B cell (primary cell): Measurements from ENCODE around the gene ATP6V0E1. TPM values are rescaled to one million over a fixed set of nuclear protein-coding genes. Genes with fewer than 3 reads are reported as not detected.

Experiments used
- ATAC-seq: fragments of 200-7000 bp; cut with Tn5 transposase; one replicate; pipeline ENCODE4 v1.10.0; 2021; ENCODE audit warnings: low read depth, mild to moderate bottlenecking, moderate number of reproducible peaks, moderate library complexity
- CTCF ChIA-PET: fragments of 350-600 bp; sonication (Branson Sonifier 250); formaldehyde crosslinking; loops from one replicate; lab custom pipeline; 2021; ENCODE audit warnings: antibody characterized with exemption, inconsistent platforms; lab: Charles Lee
- POLR2A ChIA-PET: fragments of 350-600 bp; sonication (Branson Sonifier 250); formaldehyde crosslinking; loops from one replicate; lab custom pipeline; 2021; ENCODE audit warnings: antibody characterized with exemption; lab: Charles Lee
- DNase-seq: peaks from one replicate; pipeline ENCODE4 v3.0.0; 2013
- H2AFZ ChIP-seq: 2 replicates; pipeline ENCODE4 v1.6.1; 2012; ENCODE audit warnings: mild to moderate bottlenecking, low read depth, low read length; ENCODE audit not compliant: insufficient read depth, poor library complexity, severe bottlenecking
- H3K27ac ChIP-seq, 2 donors: 1 replicate in 1 of 2; 2 replicates in 1 of 2; pipeline ENCODE4 v1.5.1; 2012 to 2013; ENCODE audit warnings: low read length in 2 of 2, mild to moderate bottlenecking in 2 of 2, moderate library complexity in 1 of 2
- H3K27me3 ChIP-seq, 4 experiments: fragments of 200-600 bp in 1 of 4; sonication (generic) in 1 of 4; replicated peaks in 1 of 4; 1 replicate in 2 of 4; 2 replicates in 2 of 4; pipeline versions ENCODE4 v1.6.1 to v1.7.0; 2013 to 2016; ENCODE audit warnings: low read length in 3 of 4, mild to moderate bottlenecking in 2 of 4, mixed read lengths in 1 of 4, moderate library complexity in 1 of 4; ENCODE audit not compliant: insufficient read depth in 4 of 4, control insufficient read depth in 3 of 4; ENCODE audit errors: control extremely low read depth in 1 of 4
- H3K36me3 ChIP-seq, 2 experiments: replicated peaks in 1 of 2; 1 replicate in 1 of 2; 2 replicates in 1 of 2; pipeline versions ENCODE4 v1.6.1 to v1.7.1; 2013; ENCODE audit warnings: low read length in 1 of 2; ENCODE audit not compliant: insufficient read depth in 2 of 2, control insufficient read depth in 1 of 2; ENCODE audit errors: control extremely low read depth in 1 of 2, extremely low read depth in 1 of 2
- H3K4me1 ChIP-seq, 2 donors: fragments of 200-600 bp in 1 of 2; sonication (generic) in 1 of 2; 1 replicate in 1 of 2; 2 replicates in 1 of 2; pipeline versions ENCODE4 v1.5.1 to v1.6.1; 2013 to 2017; ENCODE audit warnings: low read length in 2 of 2; ENCODE audit not compliant: control insufficient read depth in 2 of 2, insufficient read depth in 2 of 2
- H3K4me2 ChIP-seq: replicated peaks from 2 replicates; pipeline ENCODE3; 2012; ENCODE audit warnings: mild to moderate bottlenecking, low read depth, low read length; ENCODE audit not compliant: poor library complexity, severe bottlenecking
- H3K4me3 ChIP-seq, 5 experiments: fragments of 200-600 bp in 1 of 5; sonication (generic) in 1 of 5; 1 replicate in 3 of 5; 2 replicates in 2 of 5; pipeline versions ENCODE4 v1.5.1 to v1.7.0; 2011 to 2016; ENCODE audit warnings: low read length in 4 of 5, mild to moderate bottlenecking in 4 of 5, low read depth in 2 of 5, control low read depth in 1 of 5, moderate library complexity in 1 of 5; ENCODE audit not compliant: insufficient read depth in 1 of 5; ENCODE audit errors: control extremely low read depth in 1 of 5, extremely low read depth in 1 of 5
- H3K79me2 ChIP-seq: fragments of 200-600 bp; sonication (generic); one replicate; pipeline ENCODE4 v1.6.0; 2016; ENCODE audit warnings: low read length; ENCODE audit not compliant: control insufficient read depth, insufficient read depth
- H3K9ac ChIP-seq: fragments of 200-600 bp; sonication (generic); 2 replicates; pipeline ENCODE4 v1.6.1; 2017; ENCODE audit warnings: mild to moderate bottlenecking, low read length, moderate library complexity
- H3K9me3 ChIP-seq, 3 donors: one replicate each; pipeline versions ENCODE4 v1.6.1 to v1.7.1; 2013; ENCODE audit warnings: low read length in 2 of 3; ENCODE audit not compliant: control insufficient read depth in 2 of 3, insufficient read depth in 1 of 3; ENCODE audit errors: control extremely low read depth in 1 of 3
- H4K20me1 ChIP-seq: 2 replicates; pipeline ENCODE4 v1.6.0; 2012; ENCODE audit warnings: mild to moderate bottlenecking, low read length; ENCODE audit not compliant: insufficient read depth, control insufficient read depth, poor library complexity, severe bottlenecking
- H3K27ac Mint-ChIP-seq: one replicate; pipeline ENCODE4 v1.8.0; 2021; ENCODE audit warnings: mixed read lengths
- H3K27me3 Mint-ChIP-seq: one replicate; pipeline ENCODE4 v1.8.0; 2021; ENCODE audit warnings: mixed read lengths
- H3K4me1 Mint-ChIP-seq: one replicate; pipeline ENCODE4 v1.8.0; 2021; ENCODE audit warnings: mixed read lengths
- H3K4me3 Mint-ChIP-seq: one replicate; pipeline ENCODE4 v1.8.0; 2021; ENCODE audit warnings: mixed read lengths
- H3K9me3 Mint-ChIP-seq: one replicate; pipeline ENCODE4 v1.8.0; 2022; ENCODE audit warnings: mixed read lengths; ENCODE audit not compliant: insufficient read depth
- CTCF ChIP-seq: fragments of 200-600 bp; IDR thresholded peaks from one replicate; pipeline ENCODE4 v1.8.0; 2022; ENCODE audit warnings: antibody characterized with exemption, mild to moderate bottlenecking
- EZH2 ChIP-seq: IDR thresholded peaks from 2 replicates; pipeline ENCODE4 v1.6.1; 2012; ENCODE audit warnings: borderline replicate concordance, low read depth, mild to moderate bottlenecking, moderate library complexity, low read length; ENCODE audit not compliant: insufficient read depth, poor library complexity, severe bottlenecking
- WGBS: methylation state at CpG from one replicate; pipeline ENCODE4 v1.1.5; 2013; ENCODE audit warnings: missing lambda C conversion rate; ENCODE audit not compliant: insufficient coverage; 5-methylcytosine and 5-hydroxymethylcytosine counted together
- intact Hi-C: fragments of 100-400 bp; cut with micrococcal nuclease; formaldehyde crosslinking; loops from one replicate; pipeline ENCODE4 v1.10.0; 2022
- polyA plus RNA-seq: library from polyadenylated mRNA; depleted of rRNA; stranded (reverse); fragments of >200 nt; gene quantifications from 2 replicates; pipeline ENCODE4 v1.2.3, GENCODE V29; 2012
- total RNA-seq, 2 donors: library from RNA; stranded (reverse); fragments of 120-200 nt in 1 of 2; gene quantifications; 1 replicate in 1 of 2; 2 replicates in 1 of 2; pipeline versions ENCODE4 v1.2.3 to v1.2.4, GENCODE V29; 2013 to 2022

The ATP6V0E1 gene
- total and polyA plus RNA-seq, 2 donors (not counting 1 experiment from before 2014, with no cell fraction given): 93.8 to 127 TPM

GRCh38 chr5:173035904-173036707, 52.5 kb downstream of the ATP6V0E1 start:
- H3K4me1 ChIP-seq: peaks cover 27 to 35% of the 10 kb centered on the region in 2 donors
- H3K4me3 ChIP-seq: peak overlapping the region in 4 of 5 experiments; percentile 38 to 75 (median 57)
- no peaks in the 10 kb centered on the region for H3K27me3 ChIP-seq
- no peaks in the 10 kb centered on the region for H3K9me3 ChIP-seq
- peak overlapping the region; percentile 77 to 81 for H3K27ac ChIP-seq
- H4K20me1 ChIP-seq: no peaks in the 10 kb centered on the region
- peak overlapping the region; percentile 71 for H3K9ac ChIP-seq
- H3K27ac Mint-ChIP-seq: peak overlapping the region; percentile 93
- peak overlapping the region; percentile 84 for H3K4me2 ChIP-seq
- H3K9me3 Mint-ChIP-seq: no peaks in the 10 kb centered on the region
- peak; percentile 48 for DNase-seq
- H3K79me2 ChIP-seq: peaks cover 31% of the 10 kb centered on the region
- CTCF ChIA-PET: interaction anchor here (1.0 to 1.4 kb wide), 4 partner anchors 21 to 321 kb away, joined by 3 to 6 read pairs (median 4); partner anchors contain the start of gene DUSP1
- peak overlapping the region; percentile 56 for H2AFZ ChIP-seq
- H3K4me1 Mint-ChIP-seq: peaks cover 57% of the 10 kb centered on the region
- intact Hi-C loops: loop anchor here (1.0 to 5.0 kb wide), 2 partner anchors 20 to 54 kb away; partner anchors contain the start of genes ATP6V0E1 and CREBRF
- TF ChIP-seq CTCF (no peak), EZH2 (no peak)
- peak overlapping the region; percentile 93 for H3K4me3 Mint-ChIP-seq
- no peaks in the 10 kb centered on the region for H3K36me3 ChIP-seq
- WGBS: 52% methylated on average over 11 of the region's 24 CpGs
- POLR2A ChIA-PET: interaction anchor here (2.1 to 2.3 kb wide), 2 partner anchors 22 to 52 kb away, joined by 8 to 11 read pairs; partner anchors contain the start of gene ATP6V0E1
- no peaks in the 10 kb centered on the region for H3K27me3 Mint-ChIP-seq
- ATAC-seq: peak; percentile 8

- ATAC-seq (no peak), DNase-seq (no peak)
- Histone ChIP-seq H3K4me1 (peaks cover 27 to 30% of the 10 kb centered on the region in 2 donors), H3K9ac (no peak overlapping the region), H3K79me2 (peaks cover 12% of the 10 kb centered on the region), H3K4me2 (no peak overlapping the region), H3K27me3 (no peaks in the 10 kb centered on the region), H3K27ac (peak overlapping the region in 1 of 2 donors; percentile 44), H3K4me3 (no peak overlapping the region), H4K20me1 (no peaks in the 10 kb centered on the region), H2AFZ (no peak overlapping the region), H3K36me3 (no peaks in the 10 kb centered on the region), H3K9me3 (no peaks in the 10 kb centered on the region)
- Mint-ChIP-seq H3K27me3 (no peaks in the 10 kb centered on the region), H3K27ac (peak overlapping the region; percentile 83), H3K4me1 (peaks cover 44% of the 10 kb centered on the region), H3K9me3 (no peaks in the 10 kb centered on the region), H3K4me3 (no peak overlapping the region)
- WGBS: 100% methylated on average over 3 of the region's 3 CpGs
- ChIA-PET CTCF (interaction anchor here (0.7 to 1.5 kb wide), 2 partner anchors 10 to 941 kb away, joined by 4 to 6 read pairs; no protein-coding TSS in a partner anchor), POLR2A (no interaction called here)
- TF ChIP-seq EZH2 (no peak), CTCF (no peak)
- intact Hi-C loops: loop anchor here (5.0 kb wide), 1 partner anchor 57 kb away; the partner anchor contains the start of gene ATP6V0E1
These were observed 55.6 kb downstream of the ATP6V0E1 start for GRCh38 chr5:173039188-173039587.
